Nephron (organoid): Measurements from ENCODE around the gene RAB10.

Experiments used
- H3K27ac Mint-ChIP-seq, 3 experiments: 2 replicates each; pipeline ENCODE4 v1.8.0; 2020; ENCODE audit warnings: mixed read lengths in 3 of 3, mild to moderate bottlenecking in 2 of 3, moderate library complexity in 1 of 3
- H3K27me3 Mint-ChIP-seq: 2 replicates; pipeline ENCODE4 v1.8.0; 2021; ENCODE audit warnings: low read depth, mild to moderate bottlenecking, moderate library complexity, mixed read lengths
- H3K36me3 Mint-ChIP-seq: 2 replicates; pipeline ENCODE4 v1.8.0; 2020; ENCODE audit warnings: low read depth, mixed read lengths
- H3K4me1 Mint-ChIP-seq: 2 replicates; pipeline ENCODE4 v1.8.0; 2020; ENCODE audit warnings: mixed read lengths
- H3K4me3 Mint-ChIP-seq, 3 experiments: 2 replicates each; pipeline ENCODE4 v1.8.0; 2020; ENCODE audit warnings: mild to moderate bottlenecking in 3 of 3, mixed read lengths in 3 of 3, moderate library complexity in 2 of 3
- H3K9me3 Mint-ChIP-seq: 2 replicates; pipeline ENCODE4 v1.8.0; 2020; ENCODE audit warnings: mixed read lengths
- TF ChIP-seq, protein P1 (sequence below), 3 experiments: fragments of 200-600 bp; sonication (generic); IDR thresholded peaks; one replicate each; pipeline ENCODE4 v1.5.0; 2021; ENCODE audit warnings: antibody characterized with exemption in 3 of 3; ENCODE audit not compliant: unreplicated experiment in 3 of 3

The RAB10 gene

GRCh38 chr2:26178246-26178645, 144.4 kb downstream of the RAB10 start:
- H3K9me3 Mint-ChIP-seq, result no peaks in the 10 kb centered on the region
- H3K36me3 Mint-ChIP-seq, result no peaks in the 10 kb centered on the region
- H3K27ac Mint-ChIP-seq, result no peak overlapping the region
- peaks cover 26% of the 10 kb centered on the region for H3K27me3 Mint-ChIP-seq
- TF ChIP-seq, protein P1, sequence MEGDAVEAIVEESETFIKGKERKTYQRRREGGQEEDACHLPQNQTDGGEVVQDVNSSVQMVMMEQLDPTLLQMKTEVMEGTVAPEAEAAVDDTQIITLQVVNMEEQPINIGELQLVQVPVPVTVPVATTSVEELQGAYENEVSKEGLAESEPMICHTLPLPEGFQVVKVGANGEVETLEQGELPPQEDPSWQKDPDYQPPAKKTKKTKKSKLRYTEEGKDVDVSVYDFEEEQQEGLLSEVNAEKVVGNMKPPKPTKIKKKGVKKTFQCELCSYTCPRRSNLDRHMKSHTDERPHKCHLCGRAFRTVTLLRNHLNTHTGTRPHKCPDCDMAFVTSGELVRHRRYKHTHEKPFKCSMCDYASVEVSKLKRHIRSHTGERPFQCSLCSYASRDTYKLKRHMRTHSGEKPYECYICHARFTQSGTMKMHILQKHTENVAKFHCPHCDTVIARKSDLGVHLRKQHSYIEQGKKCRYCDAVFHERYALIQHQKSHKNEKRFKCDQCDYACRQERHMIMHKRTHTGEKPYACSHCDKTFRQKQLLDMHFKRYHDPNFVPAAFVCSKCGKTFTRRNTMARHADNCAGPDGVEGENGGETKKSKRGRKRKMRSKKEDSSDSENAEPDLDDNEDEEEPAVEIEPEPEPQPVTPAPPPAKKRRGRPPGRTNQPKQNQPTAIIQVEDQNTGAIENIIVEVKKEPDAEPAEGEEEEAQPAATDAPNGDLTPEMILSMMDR (IDR thresholded peaks at IDR 0.05; ENCODE audit: unreplicated experiment in 3 of 3), result no peak
- peak overlapping the region; percentile 66 to 73 (median 70) for H3K4me3 Mint-ChIP-seq
- peaks cover 26% of the 10 kb centered on the region for H3K4me1 Mint-ChIP-seq

GRCh38 chr2:26178746-26179436, 145.0 kb downstream of the RAB10 start:
- Mint-ChIP-seq H3K27me3 (peaks cover 30% of the 10 kb centered on the region), H3K4me1 (peaks cover 26% of the 10 kb centered on the region), H3K36me3 (no peaks in the 10 kb centered on the region), H3K27ac (peak overlapping the region in 2 of 3 experiments; percentile 37 to 55), H3K9me3 (no peaks in the 10 kb centered on the region), H3K4me3 (peak overlapping the region; percentile 68 to 73 (median 70))
- TF ChIP-seq, protein P1 (IDR thresholded peaks at IDR 0.05; ENCODE audit: unreplicated experiment in 3 of 3), result no peak

- TF ChIP-seq, protein P1 (IDR thresholded peaks at IDR 0.05; ENCODE audit: unreplicated experiment in 3 of 3), result no peak
- Mint-ChIP-seq H3K36me3 (no peaks in the 10 kb centered on the region), H3K4me1 (peaks cover 22% of the 10 kb centered on the region), H3K27ac (peak overlapping the region in 2 of 3 experiments; percentile 37 to 55), H3K27me3 (peaks cover 26% of the 10 kb centered on the region), H3K4me3 (peak overlapping the region; percentile 68 to 73 (median 70)), H3K9me3 (no peaks in the 10 kb centered on the region)
Observed at GRCh38 chr2:26179446-26179913, 145.6 kb downstream of the RAB10 start.

DNA sequence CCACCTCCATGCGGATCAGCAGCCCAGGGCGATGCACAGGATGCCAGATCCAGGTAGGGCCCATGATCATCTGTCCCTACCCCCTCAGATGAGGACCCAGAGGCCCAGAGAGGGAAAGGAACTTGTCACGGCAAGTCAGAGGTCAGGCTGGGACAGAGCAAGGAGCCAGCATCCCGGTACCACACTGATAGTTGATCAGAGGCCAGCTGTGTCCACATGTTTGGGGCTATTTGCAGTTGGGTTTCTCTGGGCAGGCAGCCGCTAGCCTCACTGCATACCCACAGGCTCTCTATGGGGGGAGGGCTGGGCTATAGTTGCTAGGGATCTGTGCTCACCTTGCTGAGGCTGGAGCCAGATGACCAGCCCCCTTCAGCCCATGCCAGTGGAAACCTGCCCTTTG, 148.6 kb downstream of the RAB10 start:
- Mint-ChIP-seq H3K27ac (no peak overlapping the region), H3K27me3 (peaks cover 21% of the 10 kb centered on the region), H3K9me3 (no peaks in the 10 kb centered on the region), H3K4me1 (peaks cover 11% of the 10 kb centered on the region), H3K36me3 (no peaks in the 10 kb centered on the region), H3K4me3 (no peak overlapping the region)
- TF ChIP-seq, protein P1 (IDR thresholded peaks at IDR 0.05; ENCODE audit: unreplicated experiment in 3 of 3), result no peak

DNA sequence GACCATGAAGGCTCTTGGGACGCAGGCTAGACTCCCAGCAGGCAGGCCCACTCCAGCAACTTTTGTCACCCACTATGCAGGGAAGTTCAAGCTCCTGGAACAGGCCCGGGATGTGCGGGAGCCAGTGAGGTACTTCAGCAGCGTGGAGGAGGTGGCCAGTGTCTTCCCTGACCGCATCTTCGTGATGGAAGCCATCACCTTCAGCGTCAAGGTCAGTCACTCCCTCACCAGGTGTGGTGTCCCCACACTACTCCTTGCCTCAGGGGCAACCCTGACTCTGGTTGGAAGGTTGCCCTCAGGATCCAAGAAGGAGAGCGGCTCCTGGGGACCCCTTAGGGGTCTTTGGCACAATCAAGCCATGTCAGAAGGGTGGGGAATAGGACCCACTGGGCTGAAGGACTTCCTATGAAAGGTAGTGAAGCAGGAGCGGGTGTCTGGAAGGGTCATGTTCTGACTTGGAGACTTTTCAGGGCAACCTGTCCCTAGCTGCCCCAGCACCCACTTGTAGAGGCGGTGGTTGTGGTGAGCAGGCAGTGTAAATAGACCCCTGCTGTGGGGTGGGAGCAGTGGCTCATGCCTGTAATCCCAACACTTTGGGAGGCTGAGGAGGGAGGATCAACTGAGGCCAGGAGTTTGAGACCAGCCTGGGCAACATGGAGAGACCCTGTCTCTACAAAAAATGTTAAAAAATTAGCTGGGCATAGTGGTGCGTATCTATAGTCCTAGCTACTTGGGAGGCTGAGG, 149.2 kb downstream of the RAB10 start:
- H3K36me3 Mint-ChIP-seq, result no peaks in the 10 kb centered on the region
- TF ChIP-seq, protein P1 (IDR thresholded peaks at IDR 0.05; ENCODE audit: unreplicated experiment in 3 of 3), result no peak
- H3K4me3 Mint-ChIP-seq, result peak overlapping the region; percentile 51 to 79 (median 78)
- H3K4me1 Mint-ChIP-seq, result peaks cover 11% of the 10 kb centered on the region
- no peaks in the 10 kb centered on the region for H3K9me3 Mint-ChIP-seq
- H3K27me3 Mint-ChIP-seq, result peaks cover 21% of the 10 kb centered on the region
- H3K27ac Mint-ChIP-seq, result no peak overlapping the region
